ENCODE results near the gene BLVRA. TPM values are rescaled to one million over a fixed set of nuclear protein-coding genes. Genes with fewer than 3 reads are reported as not detected.

BLVRA gene
- total and polyA plus RNA-seq, 5 experiments from 2014 or later, result 9.6 to 33.8 (median 17.8) TPM

Other genes starting within 250 kb of the BLVRA start
- gene STK17A, start 175.6 kb upstream of the BLVRA start, total RNA-seq, result 100 to 1,000 TPM; 203 to 208 TPM
- gene STK17A, start 175.6 kb upstream of the BLVRA start, polyA plus RNA-seq, result 100 to 1,000 TPM; 242 to 346 (median 262) TPM
- gene COA1, start 29.2 kb upstream of the BLVRA start, total RNA-seq, result 100 to 1,000 TPM; 215 to 219 TPM
- gene COA1, start 29.2 kb upstream of the BLVRA start, polyA plus RNA-seq, result 100 to 1,000 TPM; 102 to 121 (median 104) TPM
- gene MRPS24, start 110.8 kb downstream of the BLVRA start, total RNA-seq, result 10 to 100 TPM; 58.0 to 64.6 TPM
- gene MRPS24, start 110.8 kb downstream of the BLVRA start, polyA plus RNA-seq, result 100 to 1,000 TPM; 133 to 152 (median 142) TPM
- 10 to 100 TPM; 27.9 to 34.0 TPM for gene URGCP, start 147.9 kb downstream of the BLVRA start, total RNA-seq
- 10 to 100 TPM; 20.1 to 34.2 (median 21.8) TPM for gene URGCP, start 147.9 kb downstream of the BLVRA start, polyA plus RNA-seq
- 1 to 10 TPM; 6.7 to 7.0 TPM for gene UBE2D4, start 167.8 kb downstream of the BLVRA start, total RNA-seq
- 10 to 100 TPM in 2 of 3 donors, 1 to 10 TPM in 1; 9.3 to 17.6 (median 10.8) TPM for gene UBE2D4, start 167.8 kb downstream of the BLVRA start, polyA plus RNA-seq
- gene SPDYE1, start 239.2 kb downstream of the BLVRA start, total RNA-seq, result not detected
- under 1 TPM in 2 of 3 donors, not detected in 1; 0.12 to 0.14 TPM for gene SPDYE1, start 239.2 kb downstream of the BLVRA start, polyA plus RNA-seq

All from naive thymus-derived CD8-positive, alpha-beta T cell (primary cell).